ENCODE results near the gene C19orf81.

The C19orf81 gene

GRCh38 chr19:50645107-50645506, 4.1 kb upstream of the C19orf81 start:
- no peak for DNase-seq (ENCODE audit: low read depth)
- no peak for TF ChIP-seq CTCF (IDR thresholded peaks at IDR 0.05; ENCODE audit: low read depth, low read length, missing control alignments)
- H3K4me3 ChIP-seq (ENCODE audit: low read depth, low read length): no peak overlapping the region

- TF ChIP-seq CTCF (IDR thresholded peaks at IDR 0.05; ENCODE audit: low read depth, low read length, missing control alignments): no peak
- no peak for DNase-seq (ENCODE audit: low read depth)
- no peak overlapping the region for H3K4me3 ChIP-seq (ENCODE audit: low read depth, low read length)
Observed at GRCh38 chr19:50646074-50646807, 3.0 kb upstream of the C19orf81 start.

- H3K4me3 ChIP-seq (ENCODE audit: low read depth, low read length): no peak overlapping the region
- DNase-seq (ENCODE audit: low read depth): no peak
- no peak for TF ChIP-seq CTCF (IDR thresholded peaks at IDR 0.05; ENCODE audit: low read depth, low read length, missing control alignments)
Observed at GRCh38 chr19:50647879-50648615, 1.2 kb upstream of the C19orf81 start.

GRCh38 chr19:50648659-50649058, 586 bp upstream of the C19orf81 start:
- no peak for TF ChIP-seq CTCF (IDR thresholded peaks at IDR 0.05; ENCODE audit: low read depth, low read length, missing control alignments)
- no peak for DNase-seq (ENCODE audit: low read depth)
- H3K4me3 ChIP-seq (ENCODE audit: low read depth, low read length): no peak overlapping the region

GRCh38 chr19:50651174-50651573, 1.9 kb downstream of the C19orf81 start:
- DNase-seq (ENCODE audit: low read depth): no peak
- H3K4me3 ChIP-seq (ENCODE audit: low read depth, low read length): no peak overlapping the region
- TF ChIP-seq CTCF (IDR thresholded peaks at IDR 0.05; ENCODE audit: low read depth, low read length, missing control alignments): no peak

- DNase-seq (ENCODE audit: low read depth): no peak
- no peak overlapping the region for H3K4me3 ChIP-seq (ENCODE audit: low read depth, low read length)
- no peak for TF ChIP-seq CTCF (IDR thresholded peaks at IDR 0.05; ENCODE audit: low read depth, low read length, missing control alignments)
Observed at GRCh38 chr19:50652722-50653121, 3.5 kb downstream of the C19orf81 start.

Measured in GM12864 (cell line).